K562 (cell line): ENCODE results near the gene PDE6H.

Source experiments
- MAFK ChIP-seq: IDR thresholded peaks from 2 replicates; pipeline ENCODE4 v1.6.1; 2011; ENCODE audit warnings: low read length, improper control_type of control experiment
- NFIC ChIP-seq: fragments of 450-650 bp; IDR thresholded peaks from 2 replicates; pipeline ENCODE4 v1.6.1; 2017; ENCODE audit warnings: mild to moderate bottlenecking, inconsistent platforms

DNA sequence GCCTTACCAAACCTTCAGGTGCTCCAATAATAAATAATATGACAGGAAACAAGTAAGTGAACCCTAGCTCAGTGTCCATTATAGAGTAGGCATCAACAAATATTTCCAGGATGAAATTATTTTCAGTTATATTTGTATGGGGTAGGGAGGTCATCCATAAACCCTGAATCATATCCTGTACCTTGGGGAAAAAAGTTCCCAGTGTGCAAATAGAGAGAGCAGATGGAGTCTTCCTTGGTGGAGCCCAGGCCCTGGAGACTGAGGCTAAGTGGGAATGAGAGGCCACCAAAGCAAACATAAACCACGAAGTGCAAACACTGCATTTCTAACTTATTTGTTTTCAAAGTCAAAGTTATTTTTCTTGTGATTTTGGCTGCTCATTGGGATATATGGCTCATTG, 26.0 kb upstream of the PDE6H start:
- TF ChIP-seq NFIC (no peak), MAFK (no peak)
